Thyroid gland (tissue), 4 donors: ENCODE results near the gene ULK4. TPM values are rescaled to one million over a fixed set of nuclear protein-coding genes. Genes with fewer than 3 reads are reported as not detected.

Experiments
- DNase-seq, 2 donors: peaks; one replicate each; pipeline ENCODE4 v3.0.0-alpha.2; 2019
- H3K27ac ChIP-seq, 3 donors: fragments of 200-600 bp; sonication (generic); 1 replicate in 2 of 3; 2 replicates in 1 of 3; pipeline ENCODE4 v1.5.1; 2016 to 2019; ENCODE audit warnings: mild to moderate bottlenecking in 1 of 3, moderate library complexity in 1 of 3
- H3K27me3 ChIP-seq: fragments of 200-600 bp; sonication (generic); one replicate; pipeline ENCODE4 v1.5.1; 2019
- H3K36me3 ChIP-seq, 2 donors: fragments of 200-600 bp; sonication (generic); one replicate each; pipeline ENCODE4 v1.5.1; 2016 to 2019
- H3K4me1 ChIP-seq, 2 donors: fragments of 200-600 bp; sonication (generic); one replicate each; pipeline ENCODE4 v1.5.1; 2017 to 2019
- H3K4me3 ChIP-seq, 3 donors: fragments of 200-600 bp; sonication (generic); replicated peaks in 1 of 3; 1 replicate in 2 of 3; 2 replicates in 1 of 3; pipeline ENCODE4 v1.5.1; 2016; ENCODE audit warnings: mild to moderate bottlenecking in 1 of 3
- H3K9me3 ChIP-seq: fragments of 200-600 bp; sonication (generic); one replicate; pipeline ENCODE4 v1.5.1; 2017
- POLR2A ChIP-seq, 2 donors: fragments of 450-650 bp; IDR thresholded peaks; one replicate each; pipeline ENCODE4 v1.6.1; 2017; ENCODE audit warnings: antibody characterized with exemption in 2 of 2, mild to moderate bottlenecking in 2 of 2, moderate library complexity in 1 of 2
- WGBS, 2 donors: methylation state at CpG; one replicate each; pipeline ENCODE4 v1.1.5; 2017; 5-methylcytosine and 5-hydroxymethylcytosine counted together
- intact Hi-C: fragments of 100-400 bp; cut with DNase I; formaldehyde crosslinking; loops from one replicate; pipeline ENCODE4 v1.15.1; 2023
- total RNA-seq, 4 donors: library from RNA; depleted of rRNA; stranded (reverse); fragments of >200 nt; gene quantifications; one replicate each; pipeline ENCODE4 v1.2.3, GENCODE V29; 2016
- TF ChIP-seq, protein P1 (sequence below), 6 experiments: fragments of 200-600 bp in 3 of 6; fragments of 450-650 bp in 3 of 6; sonication (generic) in 3 of 6; IDR thresholded peaks; one replicate each; pipeline ENCODE4 v1.5.1; 2016 to 2019; ENCODE audit warnings: antibody characterized with exemption in 6 of 6, mild to moderate bottlenecking in 2 of 6, inconsistent platforms in 1 of 6, moderate library complexity in 1 of 6

ULK4 gene
- total RNA-seq, 4 donors from 2014 or later: 18.7 to 58.2 (median 43.3) TPM

DNA sequence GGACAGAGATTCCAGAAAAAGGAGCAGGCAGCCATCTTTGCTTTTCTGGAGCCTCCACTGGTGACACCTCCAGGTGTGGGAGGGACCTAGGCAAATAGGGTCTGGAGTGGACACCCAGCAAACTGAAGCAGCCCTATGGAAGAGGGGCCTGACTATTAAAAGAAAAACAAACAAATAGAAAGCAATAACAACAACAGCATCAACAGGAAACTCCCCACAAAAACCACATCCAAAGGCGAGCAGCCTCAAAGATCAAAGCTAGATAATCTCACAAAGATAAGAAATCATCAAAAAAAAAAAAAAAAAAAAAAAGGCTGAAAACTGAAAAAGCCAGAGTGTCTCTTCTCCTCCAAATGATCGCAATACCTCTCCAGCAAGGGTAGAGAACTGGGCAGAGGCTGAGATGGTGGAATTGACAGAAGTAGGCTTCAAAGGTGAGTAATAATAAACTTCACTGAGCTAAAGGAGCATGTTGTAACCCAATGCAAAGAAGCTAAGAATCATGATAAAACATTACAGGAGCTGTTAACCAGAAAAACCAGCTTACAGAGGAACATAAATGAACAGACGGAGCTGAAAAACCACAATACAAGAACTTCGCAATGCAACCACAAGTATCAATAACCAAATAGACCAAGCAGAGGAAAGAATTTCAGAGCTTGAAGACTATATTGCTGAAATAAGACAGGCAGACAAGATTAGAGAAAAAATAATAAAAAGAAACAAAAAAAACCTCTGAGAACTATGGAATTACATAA lies 537.2 kb downstream of the ULK4 start:
- Histone ChIP-seq H3K27ac (no peak overlapping the region), H3K4me1 (no peaks in the 10 kb centered on the region), H3K9me3 (no peaks in the 10 kb centered on the region), H3K4me3 (no peak overlapping the region), H3K27me3 (no peaks in the 10 kb centered on the region), H3K36me3 (no peaks in the 10 kb centered on the region)
- DNase-seq: no peak
- no peak for TF ChIP-seq POLR2A (IDR thresholded peaks at IDR 0.05)
- TF ChIP-seq, protein P1, sequence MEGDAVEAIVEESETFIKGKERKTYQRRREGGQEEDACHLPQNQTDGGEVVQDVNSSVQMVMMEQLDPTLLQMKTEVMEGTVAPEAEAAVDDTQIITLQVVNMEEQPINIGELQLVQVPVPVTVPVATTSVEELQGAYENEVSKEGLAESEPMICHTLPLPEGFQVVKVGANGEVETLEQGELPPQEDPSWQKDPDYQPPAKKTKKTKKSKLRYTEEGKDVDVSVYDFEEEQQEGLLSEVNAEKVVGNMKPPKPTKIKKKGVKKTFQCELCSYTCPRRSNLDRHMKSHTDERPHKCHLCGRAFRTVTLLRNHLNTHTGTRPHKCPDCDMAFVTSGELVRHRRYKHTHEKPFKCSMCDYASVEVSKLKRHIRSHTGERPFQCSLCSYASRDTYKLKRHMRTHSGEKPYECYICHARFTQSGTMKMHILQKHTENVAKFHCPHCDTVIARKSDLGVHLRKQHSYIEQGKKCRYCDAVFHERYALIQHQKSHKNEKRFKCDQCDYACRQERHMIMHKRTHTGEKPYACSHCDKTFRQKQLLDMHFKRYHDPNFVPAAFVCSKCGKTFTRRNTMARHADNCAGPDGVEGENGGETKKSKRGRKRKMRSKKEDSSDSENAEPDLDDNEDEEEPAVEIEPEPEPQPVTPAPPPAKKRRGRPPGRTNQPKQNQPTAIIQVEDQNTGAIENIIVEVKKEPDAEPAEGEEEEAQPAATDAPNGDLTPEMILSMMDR (IDR thresholded peaks at IDR 0.05): no peak
- intact Hi-C loops: no loop called here
- 88 to 94% methylated on average over 4 of the region's 4 CpGs for WGBS, 2 donors

DNA sequence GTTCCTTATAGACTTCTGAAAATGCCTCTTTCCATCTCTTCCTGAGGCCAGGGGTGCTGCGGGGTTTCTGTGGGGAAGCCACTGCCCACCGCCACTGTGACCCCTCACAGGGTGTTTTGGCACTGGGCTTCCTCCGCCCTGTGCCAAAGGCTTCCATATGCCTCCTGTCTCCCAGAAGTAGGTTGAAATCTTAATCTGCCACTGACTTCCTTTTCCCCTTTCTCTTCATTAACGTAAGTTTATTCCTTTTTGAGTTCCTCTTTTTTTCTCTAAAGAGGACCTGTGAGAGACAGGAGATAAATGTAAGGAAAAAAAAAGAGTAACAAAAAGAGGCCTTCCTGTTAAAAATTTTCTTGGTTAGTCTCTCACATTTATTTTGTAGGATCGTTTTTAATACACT lies 542.1 kb downstream of the ULK4 start:
- no peak for DNase-seq
- Histone ChIP-seq H3K36me3 (no peaks in the 10 kb centered on the region), H3K4me3 (no peak overlapping the region), H3K27me3 (no peaks in the 10 kb centered on the region), H3K9me3 (no peaks in the 10 kb centered on the region), H3K4me1 (no peaks in the 10 kb centered on the region), H3K27ac (no peak overlapping the region)
- 84% methylated on average over 5 of the region's 5 CpGs for WGBS, 2 donors
- TF ChIP-seq, protein P1 (IDR thresholded peaks at IDR 0.05): no peak
- TF ChIP-seq POLR2A (IDR thresholded peaks at IDR 0.05): no peak
- intact Hi-C loops: no loop called here

DNA sequence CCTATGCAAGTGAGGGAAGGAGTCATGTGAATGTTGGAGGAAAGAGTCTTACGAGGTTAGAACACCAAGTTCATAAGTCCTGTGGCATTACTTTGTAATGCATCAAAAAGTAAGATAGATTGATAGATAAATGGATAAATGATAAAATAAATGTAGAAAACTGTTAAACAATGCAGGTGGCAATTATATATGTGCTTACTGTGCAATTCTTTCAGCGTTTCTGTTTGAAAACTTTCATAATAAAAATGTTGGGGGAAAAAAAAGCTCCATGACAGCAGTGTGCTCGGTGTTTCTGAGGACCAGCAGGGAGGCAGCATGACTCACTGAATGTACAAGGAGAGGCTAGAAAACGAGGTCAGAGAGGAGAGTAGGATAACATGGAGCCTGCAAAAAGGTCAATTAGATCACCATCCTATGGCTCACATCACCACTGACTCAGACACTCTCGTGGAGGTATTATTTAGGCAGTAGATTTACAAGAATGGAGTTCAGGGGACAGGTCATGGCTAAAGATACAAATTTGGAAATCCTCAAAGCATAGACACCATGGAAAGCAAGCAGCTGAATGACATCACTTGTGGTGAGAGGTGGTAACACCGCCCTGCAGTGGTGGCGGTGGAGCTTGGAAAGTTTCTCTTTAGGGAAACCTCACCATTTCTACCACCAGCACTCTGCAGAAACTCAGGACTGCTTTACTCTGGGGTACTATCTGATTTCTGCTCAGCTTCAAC lies 542.8 kb downstream of the ULK4 start:
- DNase-seq: no peak
- WGBS, 2 donors: 80 to 83% methylated on average over 7 of the region's 7 CpGs
- intact Hi-C loops: no loop called here

DNA sequence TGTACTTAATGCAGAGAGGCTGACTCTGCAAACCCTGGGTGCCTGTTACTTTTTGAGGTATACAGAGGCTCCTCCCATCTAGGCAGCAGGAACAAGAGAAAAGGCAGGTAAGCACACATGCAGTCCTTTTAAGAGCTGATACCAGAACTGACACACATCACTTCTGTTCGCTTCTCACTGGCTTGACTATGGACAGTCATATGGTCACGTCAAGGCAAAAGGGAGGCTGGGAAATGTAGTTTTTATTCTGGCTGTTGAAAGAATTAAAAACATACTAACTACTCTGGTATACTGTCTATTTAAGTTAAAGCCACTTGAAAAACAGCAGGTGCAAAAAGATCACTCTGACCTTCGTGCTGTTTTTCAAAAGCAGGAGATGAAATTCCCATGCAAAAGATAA lies 544.3 kb downstream of the ULK4 start:
- no peak overlapping the region for H3K27ac ChIP-seq
- DNase-seq: no peak
- TF ChIP-seq, protein P1 (IDR thresholded peaks at IDR 0.05): no peak
- TF ChIP-seq POLR2A (IDR thresholded peaks at IDR 0.05): no peak
- H3K4me3 ChIP-seq: no peak overlapping the region
- no peaks in the 10 kb centered on the region for H3K4me1 ChIP-seq
- intact Hi-C loops: no loop called here
- no peaks in the 10 kb centered on the region for H3K36me3 ChIP-seq
- 82% methylated on average over 3 of the region's 3 CpGs for WGBS, 2 donors
- H3K27me3 ChIP-seq: no peaks in the 10 kb centered on the region
- H3K9me3 ChIP-seq: no peaks in the 10 kb centered on the region

More for the DNA sequence above, 542.8 kb downstream of the ULK4 start:
- no peak overlapping the region for H3K4me3 ChIP-seq
- no peak overlapping the region for H3K27ac ChIP-seq
- no peaks in the 10 kb centered on the region for H3K36me3 ChIP-seq
- TF ChIP-seq, protein P1 (IDR thresholded peaks at IDR 0.05): no peak
- TF ChIP-seq POLR2A (IDR thresholded peaks at IDR 0.05): no peak
- no peaks in the 10 kb centered on the region for H3K27me3 ChIP-seq
- H3K9me3 ChIP-seq: no peaks in the 10 kb centered on the region
- H3K4me1 ChIP-seq: no peaks in the 10 kb centered on the region

DNA sequence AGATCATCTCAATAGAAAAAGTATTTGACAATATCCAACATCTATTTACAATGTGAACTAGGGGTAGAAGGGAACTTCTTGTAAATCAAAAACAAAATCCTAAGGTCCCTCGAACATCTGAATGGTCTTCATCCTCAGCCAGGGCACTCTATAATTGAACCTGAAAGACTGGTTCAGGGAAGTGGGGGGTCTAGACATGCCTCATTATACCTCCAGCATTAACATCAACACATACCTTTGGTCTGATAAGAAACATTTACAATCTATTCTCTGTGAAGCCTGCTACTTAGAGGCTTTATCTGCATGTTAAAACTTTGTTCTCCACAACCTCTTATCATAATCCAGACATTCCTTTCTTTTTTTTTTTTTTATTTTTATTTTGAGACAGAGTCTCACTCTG lies 550.8 kb downstream of the ULK4 start:
- intact Hi-C loops: no loop called here
- WGBS, 2 donors: 63 to 74% methylated on average over 1 of the region's 1 CpG

More for the DNA sequence above, 550.8 kb downstream of the ULK4 start:
- H3K27ac ChIP-seq: no peak overlapping the region
- DNase-seq: no peak
- H3K27me3 ChIP-seq: no peaks in the 10 kb centered on the region
- H3K4me1 ChIP-seq: no peaks in the 10 kb centered on the region
- no peak overlapping the region for H3K4me3 ChIP-seq
- TF ChIP-seq POLR2A (IDR thresholded peaks at IDR 0.05): no peak
- TF ChIP-seq, protein P1 (IDR thresholded peaks at IDR 0.05): no peak
- no peaks in the 10 kb centered on the region for H3K9me3 ChIP-seq
- no peaks in the 10 kb centered on the region for H3K36me3 ChIP-seq
